Left ventricle myocardium inferior (tissue), 1 donor: ENCODE measurements around the gene ZDHHC12. TPM values are rescaled to one million over a fixed set of nuclear protein-coding genes. Genes with fewer than 3 reads are reported as not detected.

Experiments used
- DNase-seq: peaks from one replicate; pipeline ENCODE4 v3.0.0-alpha.2; 2020
- H3K27ac ChIP-seq: fragments of 200-600 bp; replicated peaks from 2 replicates; pipeline ENCODE4 v1.8.0; 2021
- H3K27me3 ChIP-seq: fragments of 200-600 bp; 2 replicates; pipeline ENCODE4 v1.8.0; 2021; ENCODE audit warnings: low read depth
- H3K36me3 ChIP-seq: fragments of 200-600 bp; 2 replicates; pipeline ENCODE4 v1.8.0; 2021
- H3K4me1 ChIP-seq: fragments of 200-600 bp; 2 replicates; pipeline ENCODE4 v1.8.0; 2021
- H3K4me3 ChIP-seq: fragments of 200-600 bp; 2 replicates; pipeline ENCODE4 v1.8.0; 2021; ENCODE audit warnings: mild to moderate bottlenecking, moderate library complexity
- H3K9me3 ChIP-seq: fragments of 200-600 bp; replicated peaks from 2 replicates; pipeline ENCODE4 v1.8.0; 2021
- intact Hi-C: fragments of 100-400 bp; cut with micrococcal nuclease; formaldehyde crosslinking; loops from one replicate; pipeline ENCODE4 v1.11.0; 2022
- total RNA-seq: library from RNA; stranded (reverse); fragmentation: NEBNext Ultra II Directional; extraction: Animal tissue kit (Norgen Biotek cat#: 25700); gene quantifications from one replicate; pipeline ENCODE4 v1.2.1, GENCODE V29; 2021
- TF ChIP-seq, protein P1 (sequence below): fragments of 200-600 bp; IDR thresholded peaks from 2 replicates; pipeline ENCODE4 v1.8.0; 2021; ENCODE audit warnings: antibody characterized with exemption, mild to moderate bottlenecking, borderline replicate concordance
- donor health status: DM: no; HTN: yes; CAD: no; lungs with severe emphysema.

The ZDHHC12 gene
- total RNA-seq, 1 donor from 2014 or later: 6.3 TPM

GRCh38 chr9:128706045-128706444, 17.9 kb downstream of the ZDHHC12 start:
- Histone ChIP-seq H3K36me3 (peaks cover 7% of the 10 kb centered on the region), H3K27ac (peak overlapping the region; percentile 96), H3K27me3 (no peaks in the 10 kb centered on the region), H3K4me1 (peaks cover 32% of the 10 kb centered on the region), H3K4me3 (no peak overlapping the region), H3K9me3 (no peaks in the 10 kb centered on the region)
- no peak for DNase-seq
- TF ChIP-seq, protein P1, sequence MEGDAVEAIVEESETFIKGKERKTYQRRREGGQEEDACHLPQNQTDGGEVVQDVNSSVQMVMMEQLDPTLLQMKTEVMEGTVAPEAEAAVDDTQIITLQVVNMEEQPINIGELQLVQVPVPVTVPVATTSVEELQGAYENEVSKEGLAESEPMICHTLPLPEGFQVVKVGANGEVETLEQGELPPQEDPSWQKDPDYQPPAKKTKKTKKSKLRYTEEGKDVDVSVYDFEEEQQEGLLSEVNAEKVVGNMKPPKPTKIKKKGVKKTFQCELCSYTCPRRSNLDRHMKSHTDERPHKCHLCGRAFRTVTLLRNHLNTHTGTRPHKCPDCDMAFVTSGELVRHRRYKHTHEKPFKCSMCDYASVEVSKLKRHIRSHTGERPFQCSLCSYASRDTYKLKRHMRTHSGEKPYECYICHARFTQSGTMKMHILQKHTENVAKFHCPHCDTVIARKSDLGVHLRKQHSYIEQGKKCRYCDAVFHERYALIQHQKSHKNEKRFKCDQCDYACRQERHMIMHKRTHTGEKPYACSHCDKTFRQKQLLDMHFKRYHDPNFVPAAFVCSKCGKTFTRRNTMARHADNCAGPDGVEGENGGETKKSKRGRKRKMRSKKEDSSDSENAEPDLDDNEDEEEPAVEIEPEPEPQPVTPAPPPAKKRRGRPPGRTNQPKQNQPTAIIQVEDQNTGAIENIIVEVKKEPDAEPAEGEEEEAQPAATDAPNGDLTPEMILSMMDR: no peak
- intact Hi-C loops: no loop called here

DNA sequence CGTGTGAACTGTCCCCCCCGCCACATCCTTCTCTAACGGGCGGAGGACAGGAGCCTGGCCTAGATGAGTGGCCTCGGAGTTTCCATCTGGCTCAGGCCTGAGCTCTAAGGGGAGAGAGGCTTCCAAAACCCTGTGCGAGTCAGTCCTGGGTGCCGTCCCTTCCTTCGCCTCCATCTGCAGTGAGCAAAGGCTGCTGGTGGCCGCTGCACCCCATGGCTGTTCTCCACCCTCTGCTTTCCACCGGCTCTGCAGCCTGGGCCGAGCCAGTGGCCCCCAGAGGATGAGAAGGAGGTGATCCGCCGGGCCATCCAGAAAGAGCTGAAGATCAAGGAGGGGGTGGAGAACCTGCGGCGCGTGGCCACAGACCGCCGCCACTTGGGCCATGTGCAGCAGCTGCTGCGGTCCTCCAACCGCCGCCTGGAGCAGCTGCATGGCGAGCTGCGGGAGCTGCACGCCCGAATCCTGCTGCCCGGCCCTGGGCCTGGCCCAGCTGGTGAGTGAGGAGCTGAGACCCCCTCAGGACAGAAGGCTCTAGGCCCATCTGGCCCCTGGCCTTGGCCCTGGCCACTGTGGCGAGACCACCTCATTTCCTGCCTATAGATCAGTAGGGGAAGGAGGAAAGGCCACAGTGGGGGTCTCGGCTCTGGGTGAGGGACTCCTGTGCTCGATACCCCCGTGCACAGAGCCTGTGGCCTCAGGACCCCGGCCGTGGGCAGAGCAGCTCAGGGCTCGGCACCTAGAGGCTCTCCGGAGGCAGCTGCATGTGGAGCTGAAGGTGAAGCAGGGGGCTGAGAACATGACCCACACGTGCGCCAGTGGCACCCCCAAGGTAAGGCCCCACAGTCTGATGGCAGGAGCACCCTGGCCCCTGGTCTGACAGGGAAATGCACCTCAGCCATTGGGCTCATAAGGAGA, 18.6 kb downstream of the ZDHHC12 start:
- no peak overlapping the region for H3K4me3 ChIP-seq
- intact Hi-C loops: no loop called here
- TF ChIP-seq, protein P1: no peak

DNA sequence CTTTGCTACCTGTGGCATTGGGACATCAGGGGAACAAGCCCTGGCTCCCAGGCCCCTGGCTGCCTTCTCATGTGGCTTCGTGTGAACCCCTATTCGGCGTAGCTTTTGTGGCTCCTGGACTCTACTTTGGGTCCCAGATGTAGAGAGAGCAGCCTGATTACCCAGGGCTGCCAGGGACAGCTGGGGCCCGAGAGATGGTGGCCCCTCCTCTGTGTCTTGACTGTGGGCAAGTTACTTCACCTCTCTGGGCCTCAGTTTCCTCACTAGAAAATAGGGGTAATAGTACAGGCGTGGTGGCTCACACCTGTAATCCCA, 19.6 kb downstream of the ZDHHC12 start:
- H3K27me3 ChIP-seq: no peaks in the 10 kb centered on the region
- H3K4me1 ChIP-seq: peaks cover 33% of the 10 kb centered on the region
- H3K9me3 ChIP-seq: no peaks in the 10 kb centered on the region
- peak overlapping the region; percentile 96 for H3K27ac ChIP-seq
- intact Hi-C loops: no loop called here
- peaks cover 4% of the 10 kb centered on the region for H3K36me3 ChIP-seq
- DNase-seq: no peak
- H3K4me3 ChIP-seq: peak overlapping the region; percentile 96
- TF ChIP-seq, protein P1: no peak

More for the DNA sequence above, 18.6 kb downstream of the ZDHHC12 start:
- Histone ChIP-seq H3K4me1 (peaks cover 33% of the 10 kb centered on the region), H3K36me3 (peaks cover 6% of the 10 kb centered on the region), H3K27me3 (no peaks in the 10 kb centered on the region), H3K9me3 (no peaks in the 10 kb centered on the region), H3K27ac (peak overlapping the region; percentile 96)
- no peak for DNase-seq

DNA sequence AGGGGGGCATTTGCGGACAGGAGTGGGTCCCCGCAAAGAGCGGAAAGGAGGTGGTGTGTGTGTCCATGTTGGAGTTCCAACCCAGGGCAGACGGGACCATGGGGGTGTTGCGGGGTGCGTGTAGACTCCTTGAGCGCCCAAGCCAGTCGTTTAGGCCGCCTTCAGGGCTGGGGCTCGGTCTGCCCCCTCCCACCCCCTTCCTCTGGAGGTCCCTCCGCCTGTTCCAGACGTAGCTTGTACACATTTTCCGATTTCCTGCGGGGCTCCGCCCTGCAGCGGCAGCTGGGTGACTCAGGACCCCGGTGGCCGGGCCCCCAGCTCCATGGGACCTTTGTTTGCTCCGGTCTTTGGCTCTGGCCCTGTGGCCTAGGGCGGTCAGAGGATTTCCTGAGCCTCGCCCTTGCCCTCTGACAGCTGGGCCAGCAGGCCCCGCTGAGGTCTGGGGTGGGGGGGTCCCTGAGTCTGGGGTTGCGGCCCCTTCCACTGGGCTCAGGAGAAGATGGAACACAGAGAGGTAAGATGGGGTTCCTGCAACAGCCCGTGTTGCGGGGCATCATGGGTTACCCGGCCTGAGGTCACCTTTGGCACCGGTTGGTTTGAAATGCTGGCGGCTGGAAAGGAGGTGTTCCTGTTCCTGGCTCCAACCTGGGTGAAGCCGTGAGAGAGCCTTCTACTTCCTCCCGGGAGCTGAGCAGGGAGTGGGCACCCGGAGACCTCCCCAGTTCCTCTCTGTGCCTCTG, 20.1 kb downstream of the ZDHHC12 start:
- Histone ChIP-seq H3K9me3 (no peaks in the 10 kb centered on the region), H3K27ac (peak overlapping the region; percentile 96), H3K36me3 (peaks cover 4% of the 10 kb centered on the region), H3K4me3 (peak overlapping the region; percentile 96), H3K4me1 (peaks cover 33% of the 10 kb centered on the region), H3K27me3 (no peaks in the 10 kb centered on the region)
- TF ChIP-seq, protein P1: no peak
- peak; percentile 62 for DNase-seq
- intact Hi-C loops: no loop called here

GRCh38 chr9:128702949-128703615, 20.8 kb downstream of the ZDHHC12 start:
- peak; percentile 40 for DNase-seq
- Histone ChIP-seq H3K9me3 (no peaks in the 10 kb centered on the region), H3K36me3 (peaks cover 4% of the 10 kb centered on the region), H3K27ac (peak overlapping the region; percentile 96), H3K4me3 (peak overlapping the region; percentile 96), H3K27me3 (no peaks in the 10 kb centered on the region), H3K4me1 (peaks cover 33% of the 10 kb centered on the region)
- intact Hi-C loops: no loop called here
- TF ChIP-seq, protein P1: no peak
